Thymus (tissue), 11 donors: Measurements from ENCODE around the gene CAPN2. TPM values are rescaled to one million over a fixed set of nuclear protein-coding genes. Genes with fewer than 3 reads are reported as not detected.

Experiments
- DNase-seq, 9 donors: peaks; one replicate each; pipeline ENCODE4 v3.0.0-alpha.2; 2013; ENCODE audit warnings: low spot score in 9 of 9, low read depth in 6 of 9, missing footprints in 1 of 9
- H3K27ac ChIP-seq, 2 donors: one replicate each; pipeline ENCODE4 v1.5.1; 2013; ENCODE audit warnings: control low read depth in 1 of 2, low read depth in 1 of 2, low read length in 1 of 2, mild to moderate bottlenecking in 1 of 2, moderate library complexity in 1 of 2
- H3K27me3 ChIP-seq, 2 donors: one replicate each; pipeline ENCODE4 v1.5.1; 2013; ENCODE audit warnings: low read length in 1 of 2; ENCODE audit not compliant: control insufficient read depth in 2 of 2, insufficient read depth in 1 of 2
- H3K36me3 ChIP-seq, 2 donors: one replicate each; pipeline ENCODE4 v1.5.1; 2013; ENCODE audit warnings: low read length in 1 of 2, mild to moderate bottlenecking in 1 of 2, moderate library complexity in 1 of 2; ENCODE audit not compliant: control insufficient read depth in 2 of 2, insufficient read depth in 2 of 2
- H3K4me1 ChIP-seq, 2 donors: one replicate each; pipeline ENCODE4 v1.5.1; 2013; ENCODE audit warnings: low read length in 2 of 2; ENCODE audit not compliant: control insufficient read depth in 2 of 2, insufficient read depth in 2 of 2
- H3K4me3 ChIP-seq, 2 donors: one replicate each; pipeline ENCODE4 v1.5.1; 2013; ENCODE audit warnings: low read length in 2 of 2, control low read depth in 1 of 2, mild to moderate bottlenecking in 1 of 2
- H3K9me3 ChIP-seq, 2 donors: one replicate each; pipeline ENCODE4 v1.5.1; 2013; ENCODE audit warnings: low read length in 1 of 2, mild to moderate bottlenecking in 1 of 2; ENCODE audit not compliant: control insufficient read depth in 2 of 2, insufficient read depth in 1 of 2
- WGBS: extraction: QIAGEN DNeasy Blood & Tissue Kit; methylation state at CpG from one replicate; pipeline ENCODE4 v1.1.7; 2013; 5-methylcytosine and 5-hydroxymethylcytosine counted together
- polyA plus RNA-seq: library from polyadenylated mRNA; stranded (reverse); fragments of 200-250 nt; gene quantifications from one replicate; pipeline ENCODE4 v1.2.3, GENCODE V29; 2013
- total RNA-seq: library from RNA; stranded (reverse); fragments of 120-200 nt; gene quantifications from one replicate; pipeline ENCODE4 v1.2.4, GENCODE V29; 2013
- donor health status: healthy.

Gene CAPN2
- total and polyA plus RNA-seq, 2 donors: 30.1 to 60.5 TPM

- DNase-seq: no peak
- Histone ChIP-seq H3K4me1 (no peaks in the 10 kb centered on the region), H3K27me3 (no peaks in the 10 kb centered on the region), H3K9me3 (no peaks in the 10 kb centered on the region), H3K27ac (no peak overlapping the region), H3K36me3 (peaks cover 28 to 68% of the 10 kb centered on the region in 2 donors), H3K4me3 (no peak overlapping the region)
- WGBS: 79% methylated on average over 6 of the region's 6 CpGs
Observed at GRCh38 chr1:223780949-223781348, 68.6 kb downstream of the CAPN2 start.

- H3K36me3 ChIP-seq: peaks cover 17 to 56% of the 10 kb centered on the region in 2 donors
- H3K4me3 ChIP-seq: no peak overlapping the region
- WGBS: 51% methylated on average over 1 of the region's 1 CpG
Observed at GRCh38 chr1:223783676-223784075, 71.3 kb downstream of the CAPN2 start.

GRCh38 chr1:223784541-223784940 lies 72.2 kb downstream of the CAPN2 start:
- 98% methylated on average over 4 of the region's 4 CpGs for WGBS
- Histone ChIP-seq H3K27me3 (no peaks in the 10 kb centered on the region), H3K4me1 (no peaks in the 10 kb centered on the region), H3K27ac (no peak overlapping the region), H3K4me3 (no peak overlapping the region), H3K36me3 (peaks cover 13 to 47% of the 10 kb centered on the region in 2 donors), H3K9me3 (no peaks in the 10 kb centered on the region)
- no peak for DNase-seq

More at GRCh38 chr1:223783676-223784075, 71.3 kb downstream of the CAPN2 start:
- Histone ChIP-seq H3K4me1 (no peaks in the 10 kb centered on the region), H3K9me3 (no peaks in the 10 kb centered on the region), H3K27me3 (no peaks in the 10 kb centered on the region), H3K27ac (no peak overlapping the region)
- DNase-seq: no peak

- WGBS: 95% methylated on average over 5 of the region's 5 CpGs
- Histone ChIP-seq H3K36me3 (peaks cover 8 to 36% of the 10 kb centered on the region in 2 donors), H3K27ac (no peak overlapping the region)
Observed at GRCh38 chr1:223785808-223786207, 73.5 kb downstream of the CAPN2 start.

GRCh38 chr1:223788746-223789415 lies 76.5 kb downstream of the CAPN2 start:
- WGBS: 96% methylated on average over 4 of the region's 4 CpGs
- H3K27ac ChIP-seq: no peak overlapping the region
- H3K9me3 ChIP-seq: no peaks in the 10 kb centered on the region
- no peak for DNase-seq
- no peak overlapping the region for H3K4me3 ChIP-seq
- no peaks in the 10 kb centered on the region for H3K27me3 ChIP-seq
- peaks cover 4 to 24% of the 10 kb centered on the region in 2 donors for H3K36me3 ChIP-seq
- H3K4me1 ChIP-seq: no peaks in the 10 kb centered on the region

More at GRCh38 chr1:223785808-223786207, 73.5 kb downstream of the CAPN2 start:
- DNase-seq: no peak
- H3K27me3 ChIP-seq: no peaks in the 10 kb centered on the region
- H3K9me3 ChIP-seq: no peaks in the 10 kb centered on the region
- no peaks in the 10 kb centered on the region for H3K4me1 ChIP-seq
- H3K4me3 ChIP-seq: no peak overlapping the region

- no peak overlapping the region for H3K27ac ChIP-seq
- H3K9me3 ChIP-seq: no peaks in the 10 kb centered on the region
- no peak overlapping the region for H3K4me3 ChIP-seq
- no peak for DNase-seq
- peaks cover 14 to 32% of the 10 kb centered on the region in 2 donors for H3K36me3 ChIP-seq
- H3K27me3 ChIP-seq: no peaks in the 10 kb centered on the region
- WGBS: 94% methylated on average over 2 of the region's 2 CpGs
- no peaks in the 10 kb centered on the region for H3K4me1 ChIP-seq
Observed at GRCh38 chr1:223792046-223792445, 79.7 kb downstream of the CAPN2 start.

- over 99% methylated on average over 4 of the region's 4 CpGs for WGBS
- peaks cover 21 to 36% of the 10 kb centered on the region in 2 donors for H3K36me3 ChIP-seq
- no peak overlapping the region for H3K27ac ChIP-seq
- DNase-seq: no peak
- no peak overlapping the region for H3K4me3 ChIP-seq
- H3K9me3 ChIP-seq: no peaks in the 10 kb centered on the region
- H3K4me1 ChIP-seq: no peaks in the 10 kb centered on the region
- no peaks in the 10 kb centered on the region for H3K27me3 ChIP-seq
Observed at GRCh38 chr1:223793716-223794115, 81.4 kb downstream of the CAPN2 start.

- DNase-seq: no peak
- Histone ChIP-seq H3K27ac (no peak overlapping the region), H3K27me3 (no peaks in the 10 kb centered on the region), H3K36me3 (peaks cover 21 to 41% of the 10 kb centered on the region in 2 donors), H3K4me1 (no peaks in the 10 kb centered on the region), H3K4me3 (no peak overlapping the region), H3K9me3 (no peaks in the 10 kb centered on the region)
- 96% methylated on average over 9 of the region's 9 CpGs for WGBS
Observed at GRCh38 chr1:223794136-223794880, 82.0 kb downstream of the CAPN2 start.

- H3K27me3 ChIP-seq: no peaks in the 10 kb centered on the region
- peaks cover 24 to 55% of the 10 kb centered on the region in 2 donors for H3K36me3 ChIP-seq
- no peak for DNase-seq
- no peak overlapping the region for H3K4me3 ChIP-seq
- H3K4me1 ChIP-seq: no peaks in the 10 kb centered on the region
- H3K9me3 ChIP-seq: no peaks in the 10 kb centered on the region
- no peak overlapping the region for H3K27ac ChIP-seq
- 99% methylated on average over 7 of the region's 7 CpGs for WGBS
Observed at GRCh38 chr1:223796210-223796609, 83.9 kb downstream of the CAPN2 start.
